T-helper 2 cell treated with Interferon-gamma antibody and Interleukin-4, amounts not matched to agents 100 ng/mL and 5 ng/mL, for 36 hours (primary cell): ENCODE data around the gene MTRFR. TPM values are rescaled to one million over a fixed set of nuclear protein-coding genes. Genes with fewer than 3 reads are reported as not detected.
"Not testable (repeated sequence)": the region's sequence is repeated elsewhere in the genome, so short reads cannot be mapped to it uniquely, and the experiment has no call there.

Experiments used
- intact Hi-C: fragments of 100-400 bp; cut with micrococcal nuclease; formaldehyde crosslinking; loops from one replicate; pipeline ENCODE4 v1.15.1; 2023
- total RNA-seq: library from RNA; stranded (reverse); gene quantifications from 2 replicates; pipeline ENCODE4 v1.2.3, GENCODE V29; 2022

The MTRFR gene
- total RNA-seq, 1 donor from 2014 or later, result 25.8 TPM

DNA sequence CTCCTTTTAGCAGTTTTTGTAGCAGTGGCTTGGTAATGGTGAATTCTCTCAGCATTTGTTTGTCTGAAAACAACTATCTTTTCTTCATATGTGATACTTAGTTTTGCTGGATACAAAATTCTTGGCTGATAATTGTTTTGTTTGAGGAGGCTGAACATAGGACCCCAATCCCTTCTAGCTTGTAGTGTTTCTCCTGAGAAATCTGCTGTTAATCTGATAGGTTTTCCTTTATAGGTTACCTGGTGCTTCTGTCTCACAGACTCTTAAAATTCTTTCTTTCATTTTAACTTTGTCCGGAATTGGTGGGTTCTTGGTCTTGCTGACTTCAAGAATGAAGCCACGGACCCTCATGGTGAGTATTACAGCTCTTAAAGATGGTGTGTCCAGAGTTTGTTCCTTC lies 14.9 kb downstream of the MTRFR start:
- intact Hi-C loops, result not testable (repeated sequence)

DNA sequence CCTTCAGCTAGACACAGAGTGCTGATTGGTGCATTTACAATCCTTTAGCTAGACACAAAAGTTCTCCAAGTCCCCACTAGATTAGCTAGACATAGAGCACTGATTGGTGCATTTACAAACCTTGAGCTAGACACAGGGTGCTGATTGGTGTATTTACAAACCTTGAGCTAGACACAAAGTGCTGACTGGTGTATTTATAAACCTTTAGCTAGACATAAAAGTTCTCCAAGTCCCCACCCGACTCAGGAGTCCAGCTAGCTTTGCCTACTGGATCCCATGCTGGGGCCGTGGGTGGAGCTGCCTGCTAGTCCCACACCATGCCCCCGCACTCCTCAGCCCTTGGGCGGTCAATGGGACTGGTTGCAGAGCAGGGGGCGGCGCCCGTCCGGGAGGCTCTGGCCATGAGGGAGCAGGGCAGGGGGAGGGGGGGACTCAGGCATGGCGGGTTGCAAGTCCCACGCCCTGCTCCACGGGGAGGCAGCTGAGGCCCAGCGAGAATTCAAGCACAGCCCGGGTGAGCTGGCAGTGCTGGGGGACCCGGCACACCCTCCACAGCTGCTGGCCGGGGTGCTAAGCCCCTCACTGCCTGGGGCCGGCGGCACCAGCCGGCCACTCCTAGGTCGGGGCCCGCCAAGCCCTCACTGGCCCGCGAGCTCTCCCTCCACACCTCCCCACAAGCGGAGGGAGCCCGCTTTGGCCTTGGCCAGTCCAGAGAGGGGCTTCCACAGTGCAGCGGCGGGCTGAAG lies 15.9 kb downstream of the MTRFR start:
- intact Hi-C loops, result not testable (repeated sequence)

DNA sequence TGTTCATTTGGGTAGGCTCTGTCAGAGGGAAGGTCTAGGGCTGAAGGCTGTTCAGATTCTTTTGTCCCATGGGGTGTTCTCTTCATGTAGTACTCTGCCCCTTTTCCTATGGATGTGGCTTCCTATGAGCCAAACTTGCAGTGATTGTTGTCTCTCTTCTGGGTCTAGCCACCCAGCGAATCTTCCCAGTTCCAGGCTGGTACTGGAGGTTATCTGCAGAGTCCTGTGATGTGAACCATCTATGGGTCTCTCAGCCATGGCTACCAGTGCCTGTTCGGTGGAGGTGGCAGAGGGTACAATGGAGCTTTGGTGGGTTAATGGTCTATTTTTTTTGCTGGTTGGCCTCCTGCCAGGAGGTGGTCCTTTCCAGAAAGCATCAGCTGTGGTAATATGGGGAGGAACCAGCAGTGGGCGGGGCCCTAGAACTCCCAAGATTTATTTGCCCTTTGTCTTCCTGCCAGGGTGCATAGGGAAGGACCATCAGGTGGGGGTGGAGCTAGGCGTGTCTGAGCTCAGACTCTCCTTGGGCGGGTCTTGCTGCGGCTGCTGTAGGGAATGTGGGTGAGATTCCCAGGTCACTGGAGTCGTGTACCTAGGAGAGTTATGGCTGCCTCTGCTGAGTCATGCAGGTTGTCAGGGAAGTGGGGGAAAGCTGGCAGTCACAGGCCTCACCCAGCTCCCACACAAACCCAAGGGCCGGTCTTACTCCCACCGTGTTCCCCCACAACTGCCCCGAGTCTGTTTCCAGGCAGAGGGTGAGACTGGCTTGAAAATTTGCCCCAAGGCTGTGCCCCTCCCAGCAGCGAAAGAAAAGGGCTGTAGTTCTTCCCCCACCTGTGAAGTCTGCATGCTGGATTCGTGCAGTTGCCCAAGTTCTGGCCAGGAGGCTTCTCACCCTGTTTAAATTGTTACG lies 17.5 kb downstream of the MTRFR start:
- intact Hi-C loops, result no loop called here

DNA sequence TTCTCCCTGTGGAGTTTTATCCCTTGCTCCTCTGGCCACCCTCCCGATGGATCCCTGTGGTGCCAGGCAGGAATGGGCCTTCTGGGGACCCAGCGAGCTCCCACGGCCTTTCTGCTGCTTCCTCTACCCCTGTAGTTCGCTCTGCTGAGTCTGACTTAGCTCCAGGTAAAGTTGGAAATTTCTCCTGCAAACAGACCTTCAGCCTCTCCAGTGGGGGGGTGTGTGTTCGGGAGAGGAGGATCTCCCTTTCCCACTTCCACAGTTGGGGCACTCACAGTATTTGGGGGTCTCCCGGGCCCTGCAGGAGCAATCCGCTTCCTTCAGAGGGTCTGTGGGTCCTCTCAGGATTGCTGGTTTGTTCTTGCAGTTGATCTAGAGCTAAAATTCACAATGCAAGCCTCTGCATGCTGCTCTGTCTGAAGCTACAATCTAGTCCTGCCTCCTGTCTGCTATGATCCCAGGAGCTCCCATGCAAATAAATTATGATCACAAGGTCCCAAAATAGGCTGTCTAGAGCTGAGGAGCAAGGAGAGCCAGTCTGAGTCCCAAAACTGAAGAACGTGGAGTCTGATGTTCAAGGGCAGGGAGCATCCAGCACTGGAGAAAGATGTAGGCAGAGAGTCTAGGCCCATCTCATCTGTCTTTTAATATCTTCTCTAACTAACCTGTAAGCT lies 18.3 kb downstream of the MTRFR start:
- intact Hi-C loops, result no loop called here

DNA sequence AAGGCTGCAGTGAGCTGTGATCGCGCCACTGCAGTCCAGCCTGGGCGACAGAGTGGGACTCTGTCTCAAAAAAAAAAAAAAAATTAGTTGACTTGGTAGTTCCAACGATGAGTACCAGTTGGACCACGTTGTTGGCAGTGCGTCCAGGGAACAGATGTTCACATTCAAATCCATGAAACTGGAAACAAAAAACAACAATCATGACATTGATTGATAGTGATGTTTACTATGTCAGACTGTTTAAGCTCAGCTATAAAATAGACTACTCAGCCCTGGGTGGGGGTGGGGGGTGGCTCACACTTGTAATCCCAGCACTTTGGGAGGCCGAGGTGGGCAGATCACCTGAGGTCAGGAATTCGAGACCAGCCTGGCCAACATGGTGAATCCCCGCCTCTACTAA lies 19.1 kb downstream of the MTRFR start:
- intact Hi-C loops, result not testable (repeated sequence)

DNA sequence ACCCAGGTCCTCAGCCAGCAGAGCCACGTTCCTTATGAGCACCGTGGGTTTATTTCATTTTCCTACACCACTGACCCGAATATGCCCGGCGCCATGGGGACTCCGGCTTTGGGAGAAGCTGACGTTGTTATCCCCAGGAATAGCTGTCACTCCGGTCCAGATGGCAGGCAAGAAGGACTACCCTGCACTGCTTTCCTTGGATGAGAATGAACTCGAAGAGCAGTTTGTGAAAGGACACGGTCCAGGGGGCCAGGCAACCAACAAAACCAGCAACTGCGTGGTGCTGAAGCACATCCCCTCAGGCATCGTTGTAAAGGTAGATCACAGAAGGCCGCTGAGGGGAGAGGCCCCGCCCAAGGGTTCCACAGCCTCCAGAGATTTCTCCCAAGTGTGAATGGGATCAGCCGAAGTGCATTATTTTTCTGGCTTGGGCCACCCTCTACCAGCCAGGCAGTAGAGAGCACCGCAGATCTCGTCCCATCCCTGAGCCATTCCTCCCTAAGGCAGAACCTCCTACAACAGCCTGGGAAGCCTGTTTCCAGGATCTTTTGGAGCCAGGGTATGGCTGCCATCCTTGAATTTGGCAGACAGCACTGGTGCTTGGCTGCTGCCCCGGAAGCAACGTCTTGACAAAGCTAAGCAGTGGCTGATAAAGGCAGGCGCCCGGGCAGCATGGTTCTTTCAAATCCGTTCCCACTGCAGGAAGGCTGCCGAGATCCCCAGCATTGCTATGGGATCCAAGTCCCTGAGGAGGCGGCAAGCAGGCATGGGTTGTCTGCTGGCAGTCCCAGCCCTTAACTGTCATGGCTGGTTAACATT lies 20.6 kb downstream of the MTRFR start:
- intact Hi-C loops, result no loop called here

DNA sequence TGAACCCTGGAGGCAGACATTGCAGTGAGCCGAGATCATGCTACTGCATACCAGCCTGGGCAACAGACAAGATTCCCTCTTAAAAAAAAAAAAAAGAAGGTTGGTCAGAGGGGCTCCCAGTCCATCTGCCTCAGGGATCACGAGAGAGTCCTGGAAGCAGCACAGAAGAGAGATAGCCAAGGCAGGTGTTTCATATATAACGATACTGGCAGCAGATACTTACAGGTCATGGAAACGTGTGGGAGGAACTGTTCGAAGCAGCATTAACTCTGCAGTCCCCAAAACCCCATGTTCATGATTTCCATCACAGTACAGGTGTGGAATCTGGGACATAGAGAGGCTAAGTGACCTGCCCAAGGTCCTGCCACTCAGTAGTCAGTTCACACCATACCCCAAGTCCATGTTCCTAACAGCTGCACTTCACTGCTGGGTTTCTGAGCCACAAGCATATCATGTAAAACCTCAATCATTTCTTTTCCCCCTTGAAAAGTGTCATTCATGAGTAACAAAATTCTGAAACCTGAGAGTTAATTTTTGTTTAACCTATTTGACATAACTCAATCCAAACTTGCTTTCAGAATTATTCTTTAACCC lies 21.7 kb downstream of the MTRFR start:
- intact Hi-C loops, result no loop called here

DNA sequence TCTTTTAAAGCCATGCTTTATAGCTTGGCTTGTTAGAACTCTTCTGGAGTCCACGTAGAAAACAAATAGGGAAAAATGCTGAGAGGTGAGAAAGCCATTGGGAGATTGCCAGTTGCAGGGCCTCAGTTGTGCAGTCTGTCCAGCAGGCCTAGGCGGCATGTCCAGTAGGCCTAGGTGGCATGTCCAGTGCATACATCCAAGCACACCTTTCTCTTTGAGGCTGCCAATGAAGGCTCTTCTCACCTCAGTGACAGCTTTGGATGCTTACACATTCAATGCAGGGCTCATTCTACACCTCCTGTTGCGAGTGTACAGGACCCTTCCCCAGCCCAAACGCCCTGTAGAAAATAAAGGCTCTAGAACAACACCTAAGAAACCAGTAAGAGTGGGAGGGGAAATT lies 25.4 kb downstream of the MTRFR start:
- intact Hi-C loops, result no loop called here

DNA sequence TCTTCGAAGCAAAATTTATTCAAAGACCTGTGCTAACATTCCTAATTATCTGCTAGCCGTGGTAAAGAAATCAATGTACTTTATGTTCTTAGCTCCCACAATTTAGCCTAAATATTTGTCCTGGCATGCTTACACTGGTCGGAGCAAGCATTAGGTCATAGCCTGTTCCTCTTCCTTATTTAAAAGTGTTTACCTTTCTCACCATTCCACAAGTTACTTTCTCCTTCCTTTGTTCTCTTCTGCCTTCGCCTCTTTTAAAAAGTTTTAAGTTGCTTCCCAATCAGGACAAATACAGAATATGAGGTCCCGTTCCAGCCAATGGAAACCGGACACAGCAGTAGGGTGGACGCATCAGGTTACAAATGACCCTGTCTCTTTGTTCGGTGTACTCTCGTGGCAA lies 26.8 kb downstream of the MTRFR start:
- intact Hi-C loops, result no loop called here

DNA sequence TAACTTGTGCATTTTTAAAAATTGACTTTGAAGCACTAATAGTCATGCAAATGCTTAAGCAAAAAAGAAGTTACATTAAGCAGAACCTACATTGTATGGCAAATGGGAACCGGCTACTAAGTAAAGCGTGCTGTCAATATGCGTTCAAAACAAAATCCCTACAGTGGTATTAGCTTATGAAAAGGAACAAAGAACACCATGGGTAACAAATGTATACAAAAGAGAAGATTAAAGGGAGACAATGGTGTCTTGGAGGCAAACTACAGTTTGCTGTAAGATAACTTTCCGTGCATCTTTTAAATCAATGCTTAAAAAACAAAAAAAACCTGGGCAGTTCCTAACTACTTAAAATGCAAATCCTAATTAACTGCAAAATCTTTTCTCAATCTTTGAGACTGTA lies 28.0 kb downstream of the MTRFR start:
- intact Hi-C loops, result no loop called here

DNA sequence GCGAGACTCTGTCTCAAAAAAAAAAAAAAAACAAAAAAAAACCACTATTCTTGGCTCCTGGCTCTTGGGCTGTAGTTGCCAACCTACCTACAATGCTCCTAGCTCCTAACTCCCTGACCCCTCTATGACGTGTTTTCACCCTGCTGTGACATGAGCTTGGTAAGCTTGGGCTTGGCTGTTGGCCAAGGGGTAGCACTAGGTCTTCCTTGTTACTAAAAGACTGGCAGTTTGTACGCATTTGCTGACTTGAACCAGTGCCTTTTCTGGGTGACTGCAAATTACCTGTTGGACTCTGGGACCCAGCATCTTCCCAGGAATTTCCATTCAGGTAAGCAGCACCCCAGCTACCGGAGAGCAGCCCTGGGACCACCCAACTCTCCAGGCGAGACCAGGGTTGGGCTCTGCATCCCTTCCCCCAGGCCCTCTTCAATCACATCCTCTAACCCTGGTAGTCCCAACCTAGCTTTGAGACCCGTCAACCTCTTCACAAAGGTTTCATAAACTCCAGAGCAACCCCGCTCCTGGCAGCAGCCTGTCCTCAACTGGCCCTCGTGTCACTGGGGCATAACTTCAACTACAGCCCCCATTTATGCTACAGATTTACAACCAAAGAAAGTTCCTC lies 30.1 kb downstream of the MTRFR start:
- intact Hi-C loops, result no loop called here

DNA sequence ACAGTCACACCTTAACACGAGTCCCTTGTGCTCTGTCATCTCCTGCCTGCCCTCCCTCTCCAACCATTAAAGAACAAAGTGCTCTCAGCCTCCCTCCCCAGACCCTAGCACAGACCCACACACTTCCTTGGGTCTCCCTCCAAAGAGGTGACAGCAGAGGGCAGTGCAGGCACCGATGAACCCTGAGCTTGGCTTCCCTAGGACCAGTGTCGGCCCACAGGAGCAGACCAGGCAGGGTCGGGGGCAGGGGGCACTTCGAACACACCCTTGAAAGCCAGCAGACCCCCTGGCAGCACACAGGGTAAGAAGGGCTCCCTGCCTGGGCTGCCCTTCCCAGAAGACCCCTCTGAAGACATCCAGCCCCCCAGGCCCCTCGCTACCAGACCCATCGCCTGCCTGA lies 31.4 kb downstream of the MTRFR start:
- intact Hi-C loops, result no loop called here

DNA sequence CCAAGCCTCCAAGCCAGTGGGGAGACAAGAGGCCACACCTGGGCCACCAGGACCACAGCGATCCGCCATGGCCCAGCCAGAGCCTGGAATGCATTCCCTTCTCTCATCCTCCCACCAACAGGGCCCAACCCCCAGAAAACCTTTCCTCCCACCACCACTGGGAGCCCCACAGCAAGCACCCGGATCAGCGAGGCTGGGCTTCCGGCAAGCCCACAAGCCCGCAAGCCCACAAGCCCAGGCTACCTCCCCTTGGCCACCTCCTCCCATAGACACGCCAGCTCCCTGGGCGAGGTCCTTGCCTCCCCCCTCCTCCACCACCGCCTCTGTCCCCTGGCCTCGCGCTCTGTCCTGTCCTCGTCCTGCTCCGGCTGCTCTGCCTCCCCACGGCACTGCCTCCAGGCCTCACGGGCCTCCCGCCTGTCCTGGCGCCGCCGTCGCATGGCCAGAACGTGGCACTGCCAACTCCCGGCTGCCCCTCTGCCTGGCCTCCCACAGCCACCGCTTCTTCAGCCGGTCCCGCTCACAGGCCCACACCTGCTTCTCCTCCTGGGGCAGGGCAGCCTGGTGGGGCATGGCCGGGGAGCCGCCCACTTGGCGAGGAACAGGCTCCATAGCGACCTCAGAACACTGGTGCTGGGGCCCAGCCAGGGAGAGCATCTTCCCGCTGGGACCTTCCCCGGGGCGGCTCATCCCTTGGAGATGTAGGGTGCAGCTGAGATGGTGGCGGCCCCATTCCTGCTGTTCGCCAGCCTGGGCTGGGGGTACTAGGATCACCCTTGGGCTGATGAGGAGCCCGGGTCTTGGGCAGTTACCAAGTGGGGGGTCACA lies 32.8 kb downstream of the MTRFR start:
- intact Hi-C loops, result no loop called here

DNA sequence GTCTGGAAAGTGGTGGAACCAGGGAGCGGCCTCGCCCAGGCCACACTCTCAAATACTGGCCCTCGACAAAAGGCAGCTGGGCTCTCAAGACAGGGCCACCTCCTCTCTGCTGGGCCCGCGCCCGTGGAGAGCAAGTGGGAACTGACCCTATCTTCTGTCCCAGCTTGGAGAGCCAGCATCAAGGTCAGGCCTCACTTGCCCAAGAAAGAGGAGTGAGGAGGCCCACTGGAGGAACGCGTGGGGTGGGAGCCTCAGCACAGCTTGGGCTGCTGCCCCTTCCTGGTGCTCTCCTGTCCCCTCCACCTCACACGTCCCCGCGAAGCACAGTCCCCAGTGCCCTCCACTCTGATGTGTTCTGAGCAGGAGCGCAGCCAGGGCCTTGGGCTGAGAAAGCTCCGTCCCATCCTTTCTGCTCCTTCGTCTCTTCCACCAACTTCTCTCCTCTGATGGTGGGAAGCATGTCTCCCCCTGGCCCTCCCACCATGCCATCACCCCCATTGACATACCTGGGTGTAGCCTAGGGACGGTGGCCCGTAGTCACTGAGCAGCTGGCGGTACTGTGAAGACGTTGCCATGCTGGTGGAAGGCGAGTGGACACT lies 33.5 kb downstream of the MTRFR start:
- intact Hi-C loops, result no loop called here

DNA sequence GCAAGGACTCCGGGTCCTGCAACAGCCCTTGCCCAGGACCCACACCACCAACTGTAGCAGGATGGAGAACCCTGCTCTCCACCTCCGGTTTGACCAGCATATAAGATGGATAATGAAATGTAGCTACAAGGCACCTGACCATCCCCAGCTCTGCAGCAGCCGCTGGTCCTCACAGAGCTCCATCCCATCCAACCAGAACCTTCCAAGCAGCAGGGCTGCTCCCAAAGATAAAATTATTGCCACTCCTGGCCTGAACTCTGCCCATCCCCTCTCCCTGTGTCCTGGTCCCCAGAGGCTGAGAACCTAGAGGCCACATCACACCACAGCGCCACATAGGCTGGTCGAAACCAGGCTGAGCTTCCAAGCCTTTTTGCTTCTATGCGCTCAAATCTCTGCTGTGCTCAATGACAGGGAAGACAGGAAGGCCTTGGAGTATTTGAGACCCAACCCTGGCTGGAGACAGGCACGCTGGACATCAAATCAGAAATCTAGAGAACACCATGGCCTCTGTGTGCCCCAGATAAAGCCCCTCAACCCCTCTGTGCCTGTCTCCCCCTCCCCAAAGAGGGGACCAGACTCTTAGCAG lies 34.2 kb downstream of the MTRFR start:
- intact Hi-C loops, result no loop called here

DNA sequence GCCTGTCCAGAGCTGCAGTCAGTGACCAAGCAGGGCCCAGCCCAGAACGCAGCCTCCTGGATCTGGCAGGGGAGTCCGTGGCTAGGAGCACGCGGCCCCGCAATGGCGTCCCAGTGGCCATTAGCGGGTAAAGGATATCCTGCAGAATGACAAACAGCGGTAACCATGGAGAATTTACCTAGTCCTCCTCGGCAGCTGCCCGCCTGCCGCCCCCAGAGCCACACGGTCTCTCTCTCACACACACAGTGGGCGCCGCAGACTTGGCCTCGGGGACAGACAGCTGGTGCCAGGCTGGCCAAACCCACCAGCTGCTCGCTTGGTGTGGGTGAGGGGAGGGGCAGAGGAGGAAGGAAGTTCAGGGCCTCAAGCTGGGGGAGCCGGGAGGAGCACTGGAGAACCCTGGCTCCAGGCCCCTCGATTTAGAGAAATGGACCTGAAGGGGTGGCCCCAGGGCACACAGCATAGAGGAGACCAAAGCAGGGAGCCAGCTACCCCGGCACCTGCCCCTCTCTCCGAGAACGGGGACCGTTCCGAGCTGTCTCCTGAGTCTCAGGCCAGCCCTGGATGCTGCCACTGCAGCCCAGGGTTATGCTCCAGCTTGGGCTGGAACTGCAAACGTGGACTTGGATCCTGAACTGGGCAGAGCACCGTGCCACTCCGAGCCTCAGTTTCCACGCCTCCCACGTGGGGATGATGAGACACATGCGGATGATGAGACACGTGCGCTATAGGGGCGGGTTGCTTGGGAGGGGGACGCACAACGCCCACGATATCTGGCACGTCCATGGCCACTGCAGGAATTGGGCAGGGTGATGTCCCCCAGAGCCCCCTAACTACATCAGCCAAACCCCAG lies 35.0 kb downstream of the MTRFR start:
- intact Hi-C loops, result no loop called here

DNA sequence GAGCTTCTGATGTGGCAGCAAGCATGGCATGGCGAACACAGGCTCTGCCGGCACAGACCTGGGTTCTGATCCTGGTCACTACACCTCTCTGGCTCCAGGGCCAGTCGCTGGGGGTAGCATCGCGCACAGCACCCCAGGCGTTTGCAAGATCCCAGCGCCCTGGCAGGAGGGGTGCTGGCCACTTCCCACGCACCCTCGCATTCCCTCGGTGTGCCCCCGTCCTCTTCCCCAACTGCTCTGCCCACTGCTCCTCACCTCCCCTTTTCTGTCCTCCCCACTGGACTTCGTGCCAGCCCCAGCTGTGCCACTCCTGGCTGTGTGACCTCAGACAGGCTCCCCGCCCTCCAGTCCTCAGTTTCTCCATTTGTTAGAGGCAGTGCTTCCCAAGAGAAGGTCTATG lies 35.6 kb downstream of the MTRFR start:
- intact Hi-C loops, result no loop called here

DNA sequence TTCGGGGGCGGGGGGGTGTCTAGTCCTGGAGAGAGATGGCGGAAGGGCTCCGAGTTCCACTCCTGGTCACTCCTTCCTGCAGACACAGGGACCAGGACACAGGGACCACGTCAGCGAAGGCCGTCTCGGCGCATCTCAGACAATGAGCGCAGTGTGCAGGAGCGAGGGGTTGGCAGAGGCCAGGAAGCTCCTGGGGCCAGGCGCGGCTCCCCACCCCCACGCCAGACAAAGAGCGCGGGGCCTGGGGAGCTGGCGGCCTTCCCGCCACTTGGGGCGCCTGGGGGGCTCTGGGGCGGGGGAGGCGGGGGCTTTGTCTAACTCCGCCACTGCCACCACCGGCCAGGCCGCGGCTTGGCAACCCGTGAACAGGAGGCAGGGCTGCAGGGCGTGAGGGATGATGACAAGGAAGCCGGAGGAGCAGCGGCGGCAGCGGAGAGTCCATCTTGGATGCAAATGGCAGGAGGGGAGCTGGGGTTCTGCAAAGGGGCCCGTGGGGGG lies 36.2 kb downstream of the MTRFR start:
- intact Hi-C loops, result no loop called here
